Uterus (tissue), 4 donors: ENCODE measurements around the gene CCDC127. TPM values are rescaled to one million over a fixed set of nuclear protein-coding genes. Genes with fewer than 3 reads are reported as not detected.
"Not testable (repeated sequence)": the region's sequence is repeated elsewhere in the genome, so short reads cannot be mapped to it uniquely, and the experiment has no call there.

ENCODE experiments used
- DNase-seq, 2 donors: peaks; one replicate each; pipeline ENCODE4 v3.0.0-alpha.2; 2019 to 2020
- H3K27ac ChIP-seq, 2 donors: fragments of 200-600 bp; sonication (generic); 1 replicate in 1 of 2; 2 replicates in 1 of 2; pipeline ENCODE4 v1.5.1; 2016 to 2018
- H3K27me3 ChIP-seq, 2 donors: fragments of 200-600 bp; sonication (generic); one replicate each; pipeline ENCODE4 v1.5.1; 2018 to 2019; ENCODE audit warnings: control low read depth in 1 of 2
- H3K36me3 ChIP-seq, 2 donors: fragments of 200-600 bp; sonication (generic); one replicate each; pipeline ENCODE4 v1.5.1; 2019; ENCODE audit warnings: control low read depth in 1 of 2
- H3K4me1 ChIP-seq, 2 donors: fragments of 200-600 bp; sonication (generic); one replicate each; pipeline ENCODE4 v1.5.1; 2018 to 2019; ENCODE audit warnings: control low read depth in 1 of 2
- H3K4me3 ChIP-seq, 2 donors: fragments of 200-600 bp; sonication (generic); 1 replicate in 1 of 2; 2 replicates in 1 of 2; pipeline ENCODE4 v1.5.1; 2018 to 2019; ENCODE audit warnings: mild to moderate bottlenecking in 1 of 2
- H3K9me3 ChIP-seq, 2 donors: fragments of 200-600 bp; sonication (generic); one replicate each; pipeline ENCODE4 v1.5.1; 2019; ENCODE audit warnings: control low read depth in 1 of 2
- CTCF ChIP-seq, 4 experiments: fragments of 200-600 bp in 2 of 4; fragments of 450-650 bp in 2 of 4; sonication (generic) in 2 of 4; IDR thresholded peaks; one replicate each; pipeline ENCODE4 v1.5.1; 2016 to 2019; ENCODE audit warnings: antibody characterized with exemption in 4 of 4, mild to moderate bottlenecking in 2 of 4, moderate library complexity in 1 of 4
- POLR2A ChIP-seq, 2 donors: fragments of 450-650 bp; IDR thresholded peaks; one replicate each; pipeline ENCODE4 v1.6.1; 2016; ENCODE audit warnings: antibody characterized with exemption in 2 of 2, mild to moderate bottlenecking in 1 of 2, moderate library complexity in 1 of 2
- intact Hi-C: fragments of 100-400 bp; cut with DNase I; formaldehyde crosslinking; loops from one replicate; pipeline ENCODE4 v1.15.1; 2023; ENCODE audit warnings: low total_unique reads
- total RNA-seq, 4 donors: library from RNA; depleted of rRNA in 3 of 4; stranded (reverse); fragments of >200 nt in 3 of 4; gene quantifications; one replicate each; pipeline versions ENCODE4 v1.1.0 to v1.2.4, GENCODE V29; 2014 to 2023
- donor health status: DM: yes; HTN: yes; CAD: no.

CCDC127 gene
- total RNA-seq, 4 donors from 2014 or later: 2.6 to 10.2 (median 6.0) TPM

- H3K36me3 ChIP-seq: no peaks in the 10 kb centered on the region
- no peaks in the 10 kb centered on the region for H3K9me3 ChIP-seq
- peak overlapping the region; percentile 84 to 89 for H3K27ac ChIP-seq
- DNase-seq: no peak
- H3K4me1 ChIP-seq: peaks cover 0 to 4% of the 10 kb centered on the region in 2 donors
- TF ChIP-seq CTCF (IDR thresholded peaks at IDR 0.05): no peak
- no peak for TF ChIP-seq POLR2A (IDR thresholded peaks at IDR 0.05)
- H3K27me3 ChIP-seq: no peaks in the 10 kb centered on the region
- intact Hi-C loops: no loop called here
- H3K4me3 ChIP-seq: peak overlapping the region; percentile 85 to 87
Observed at GRCh38 chr5:219460-219863, 1.5 kb upstream of the CCDC127 start.

- peak overlapping the region; percentile 84 to 89 for H3K27ac ChIP-seq
- intact Hi-C loops: no loop called here
- peak in 1 of 2 donors; percentile 33 for DNase-seq
Observed at GRCh38 chr5:218457-219291, 721 bp upstream of the CCDC127 start.

DNA sequence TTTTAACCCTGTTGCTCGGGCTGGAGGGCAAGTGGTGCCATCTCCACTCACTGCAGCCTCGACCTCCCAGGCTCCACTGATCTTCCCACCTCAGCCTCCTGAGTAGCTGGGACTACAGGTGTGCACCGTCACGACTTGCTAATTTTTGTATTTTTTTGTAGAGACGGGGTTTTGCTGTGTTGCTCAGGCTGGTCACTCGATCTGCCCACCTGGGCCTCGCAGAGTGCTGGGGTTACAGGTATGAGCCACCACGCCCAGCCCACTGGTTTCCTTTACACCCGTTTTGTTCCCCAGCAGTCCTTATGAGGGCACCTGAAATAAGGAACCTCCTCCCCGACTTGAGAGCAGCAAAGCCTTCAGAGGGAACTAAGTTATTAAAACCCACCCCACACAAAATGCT lies 1.9 kb downstream of the CCDC127 start:
- H3K4me1 ChIP-seq, H3K27me3 ChIP-seq, H3K36me3 ChIP-seq, H3K27ac ChIP-seq, intact Hi-C loops, H3K4me3 ChIP-seq, H3K9me3 ChIP-seq, DNase-seq: not testable (repeated sequence)

More at GRCh38 chr5:218457-219291, 721 bp upstream of the CCDC127 start:
- no peaks in the 10 kb centered on the region for H3K36me3 ChIP-seq
- no peaks in the 10 kb centered on the region for H3K27me3 ChIP-seq
- peak overlapping the region; percentile 85 to 87 for H3K4me3 ChIP-seq
- TF ChIP-seq POLR2A (IDR thresholded peaks at IDR 0.05): no peak
- TF ChIP-seq CTCF (IDR thresholded peaks at IDR 0.05): no peak
- H3K4me1 ChIP-seq: peaks cover 0 to 4% of the 10 kb centered on the region in 2 donors
- H3K9me3 ChIP-seq: no peaks in the 10 kb centered on the region

DNA sequence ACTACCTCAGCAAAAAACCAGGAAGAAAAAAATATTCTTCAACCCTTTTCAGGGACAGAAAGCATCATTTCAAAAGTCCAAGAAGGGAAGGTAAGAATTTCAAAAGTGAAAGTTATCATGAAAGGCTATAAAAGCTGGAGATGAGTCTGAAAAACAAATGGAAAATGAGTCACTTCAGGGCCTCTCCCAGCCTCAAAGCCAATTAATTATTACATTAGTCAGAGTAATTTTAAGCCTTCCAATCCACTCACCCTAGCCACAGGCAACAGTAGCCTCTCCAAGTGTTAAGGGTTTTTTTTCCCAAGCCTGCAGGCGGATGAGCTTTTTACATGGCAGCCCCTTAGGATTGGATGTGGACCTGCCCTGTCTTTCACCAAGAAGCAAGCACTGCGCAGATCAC lies 2.7 kb downstream of the CCDC127 start:
- H3K36me3 ChIP-seq, H3K27me3 ChIP-seq, H3K9me3 ChIP-seq, DNase-seq, H3K4me3 ChIP-seq, intact Hi-C loops, H3K4me1 ChIP-seq: not testable (repeated sequence)
- H3K27ac ChIP-seq: peak overlapping the region; percentile 49 to 61

DNA sequence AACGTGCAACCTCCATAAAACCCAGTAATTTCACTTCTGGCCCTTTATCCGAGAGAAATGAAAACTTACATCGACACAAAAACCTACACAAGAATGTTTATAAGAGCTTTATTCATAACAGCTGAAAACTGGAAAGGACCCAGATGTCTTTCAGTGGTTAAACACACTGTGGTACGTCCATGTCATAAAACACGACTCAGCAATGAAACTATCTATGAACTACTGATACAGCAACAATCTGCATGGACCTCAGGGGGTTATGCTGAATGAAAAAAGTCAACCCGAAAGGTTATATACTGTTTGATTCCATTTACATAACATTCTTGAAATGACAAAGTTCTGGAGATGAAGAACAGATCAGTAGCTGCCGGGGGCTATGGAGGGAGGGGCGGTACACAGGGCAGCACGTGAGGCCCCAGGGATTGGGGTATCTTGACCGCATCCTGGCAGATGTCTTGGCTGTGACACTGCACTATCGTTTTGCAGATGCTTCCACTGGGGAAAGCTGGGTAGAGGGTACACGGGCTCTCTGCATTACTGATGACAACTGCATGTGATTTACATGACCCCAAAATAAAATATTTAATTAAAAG lies 4.1 kb downstream of the CCDC127 start:
- Histone ChIP-seq H3K4me3 (no peak overlapping the region), H3K36me3 (no peaks in the 10 kb centered on the region), H3K9me3 (no peaks in the 10 kb centered on the region), H3K27ac (no peak overlapping the region), H3K4me1 (peaks cover 4% of the 10 kb centered on the region in 2 donors), H3K27me3 (no peaks in the 10 kb centered on the region)
- TF ChIP-seq CTCF (IDR thresholded peaks at IDR 0.05) (no peak), POLR2A (IDR thresholded peaks at IDR 0.05) (no peak)
- no peak for DNase-seq
- intact Hi-C loops: no loop called here

DNA sequence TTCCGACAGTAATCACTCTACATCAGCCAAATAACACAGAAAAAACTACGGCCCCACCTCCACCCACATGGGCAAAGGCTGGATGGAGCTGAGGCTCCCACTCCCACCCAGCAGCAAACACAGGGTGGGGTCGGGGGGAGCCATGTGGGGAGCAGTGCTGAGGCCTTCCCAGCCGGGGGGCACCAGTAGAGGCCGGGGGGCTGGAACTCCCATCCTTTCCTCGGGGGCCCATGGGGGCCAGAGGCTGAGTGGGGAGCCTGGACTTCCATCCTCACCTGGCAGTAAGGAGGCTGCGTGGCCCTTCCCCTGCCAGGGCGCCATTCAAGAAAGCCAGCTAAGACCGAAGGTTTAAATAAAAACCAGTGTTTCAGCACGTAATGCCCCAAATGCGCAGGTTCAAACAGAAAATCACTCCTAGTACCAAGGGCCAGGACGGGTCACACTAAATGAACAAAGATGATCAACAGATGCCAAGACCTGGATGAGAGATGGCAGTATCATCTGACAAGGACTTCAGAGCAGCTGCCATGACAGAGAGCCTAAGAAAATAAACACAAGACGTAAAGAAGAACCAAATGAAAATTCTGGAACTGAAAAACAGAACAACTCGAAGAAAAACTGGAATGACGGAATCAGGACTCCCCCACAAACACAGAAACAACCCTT lies 9.4 kb downstream of the CCDC127 start:
- H3K9me3 ChIP-seq: no peaks in the 10 kb centered on the region
- no peak overlapping the region for H3K4me3 ChIP-seq
- H3K27ac ChIP-seq: no peak overlapping the region
- DNase-seq: no peak
- H3K4me1 ChIP-seq: peaks cover 0 to 4% of the 10 kb centered on the region in 2 donors
- no peak for TF ChIP-seq POLR2A (IDR thresholded peaks at IDR 0.05)
- no peak for TF ChIP-seq CTCF (IDR thresholded peaks at IDR 0.05)
- intact Hi-C loops: no loop called here
- no peaks in the 10 kb centered on the region for H3K36me3 ChIP-seq
- H3K27me3 ChIP-seq: no peaks in the 10 kb centered on the region
